ENCODE results near the gene TCF7L2. TPM values are rescaled to one million over a fixed set of nuclear protein-coding genes. Genes with fewer than 3 reads are reported as not detected.

TCF7L2 gene
- total and polyA plus RNA-seq, 8 donors = 6.7 to 179 (median 61.7) TPM

GRCh38 chr10:113175176-113175575 lies 225.1 kb downstream of the TCF7L2 start:
- Histone ChIP-seq H3K9me3 (no peaks in the 10 kb centered on the region), H3K36me3 (peaks cover 0 to 5% (median 0%) of the 10 kb centered on the region in 4 donors), H3K4me3 (no peak overlapping the region), H3K27me3 (no peaks in the 10 kb centered on the region), H3K27ac (no peak overlapping the region), H3K4me1 (peaks cover 0 to 3% (median under 1%) of the 10 kb centered on the region in 4 donors)
- DNase-seq = no peak
- intact Hi-C loops (cut with DNase I; ENCODE audit: low total_unique reads) = no loop called here
- 82 to 90% (median 87%) methylated on average over 3 of the region's 3 CpGs for WGBS, 5 donors
- no peak for TF ChIP-seq EP300 (IDR thresholded peaks at IDR 0.05)
- no peak for TF ChIP-seq POLR2AphosphoS5 (IDR thresholded peaks at IDR 0.05)
- TF ChIP-seq POLR2A (IDR thresholded peaks at IDR 0.05) = no peak
- no peak for TF ChIP-seq CTCF (IDR thresholded peaks at IDR 0.05)

DNA sequence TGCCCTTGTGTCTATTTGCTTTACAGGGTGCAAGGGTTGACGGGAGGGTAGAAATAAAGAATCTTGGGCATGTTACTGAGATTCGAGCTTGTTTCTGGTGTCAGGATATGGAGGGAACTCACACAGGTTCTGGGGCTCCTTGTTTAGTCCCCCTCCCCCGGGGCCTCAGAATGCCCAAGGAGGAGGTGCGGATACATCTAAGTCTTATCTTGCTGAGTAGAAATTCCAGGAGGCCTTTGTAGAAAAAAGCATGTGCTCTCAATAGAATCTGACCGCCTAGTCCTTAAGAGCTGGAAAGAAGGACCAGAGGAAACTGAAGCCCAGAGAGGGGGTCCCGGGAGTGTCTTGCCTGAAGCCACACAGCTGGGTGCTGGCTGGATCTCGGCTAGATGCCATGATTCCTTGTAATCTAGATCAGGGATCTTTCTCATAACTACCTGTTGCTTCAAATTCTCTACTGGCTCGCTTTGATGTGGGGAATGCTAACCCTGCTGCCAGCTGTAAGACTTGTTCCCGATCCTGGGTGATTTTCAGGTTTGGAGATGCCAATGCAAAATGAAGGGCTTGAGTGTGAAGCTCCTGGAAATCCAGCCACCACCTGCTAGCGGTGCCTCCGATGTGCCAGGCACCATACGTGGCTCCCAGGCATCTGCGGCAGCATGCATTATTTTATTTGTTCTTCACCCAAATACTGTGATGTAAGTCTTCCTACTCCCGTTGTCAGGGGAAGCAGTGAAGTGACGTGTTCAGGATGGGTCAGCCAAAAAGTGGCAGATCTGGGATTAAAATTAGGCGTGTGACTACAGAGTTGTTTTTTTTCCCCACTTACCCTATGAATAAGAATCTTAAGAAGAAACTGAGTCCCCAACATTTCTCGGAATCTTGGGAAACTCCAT lies 226.0 kb downstream of the TCF7L2 start:
- WGBS, 5 donors = 74 to 84% (median 75%) methylated on average over 15 to 17 of the region's 17 CpGs

DNA sequence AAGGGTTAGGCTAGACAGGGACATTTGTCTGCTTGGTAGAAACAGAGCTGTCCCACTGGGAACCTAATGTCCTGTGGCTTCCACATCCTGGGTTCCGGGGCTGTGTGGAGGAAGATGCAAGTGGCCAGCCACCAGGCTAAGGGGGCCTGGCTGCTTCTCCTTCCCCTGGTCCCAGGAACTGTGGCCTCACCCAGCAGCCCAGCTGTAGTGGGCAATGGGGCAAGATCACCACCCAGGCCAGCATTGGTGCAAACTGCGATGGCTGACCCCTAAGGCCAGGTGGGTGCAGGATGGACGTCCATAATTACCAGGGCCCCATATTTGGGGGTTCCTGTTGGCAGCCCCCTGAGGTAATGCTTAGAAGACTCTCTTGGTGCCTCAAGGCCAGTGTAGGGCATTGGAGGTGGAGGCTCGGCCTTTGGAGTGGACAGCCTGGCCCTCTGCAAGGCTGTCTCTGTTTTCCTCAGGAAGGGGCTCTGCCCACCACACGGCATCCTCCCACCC lies 226.7 kb downstream of the TCF7L2 start:
- intact Hi-C loops (cut with DNase I; ENCODE audit: low total_unique reads) = no loop called here

More for the DNA sequence above, 226.0 kb downstream of the TCF7L2 start:
- no peak for DNase-seq
- no peaks in the 10 kb centered on the region for H3K9me3 ChIP-seq
- peaks cover 0 to 5% (median 0%) of the 10 kb centered on the region in 4 donors for H3K36me3 ChIP-seq
- TF ChIP-seq EP300 (IDR thresholded peaks at IDR 0.05) (no peak), POLR2AphosphoS5 (IDR thresholded peaks at IDR 0.05) (no peak), CTCF (IDR thresholded peaks at IDR 0.05) (no peak), POLR2A (IDR thresholded peaks at IDR 0.05) (no peak)
- no peak overlapping the region for H3K27ac ChIP-seq
- intact Hi-C loops (cut with DNase I; ENCODE audit: low total_unique reads) = no loop called here
- peaks cover 0 to 10% (median 4%) of the 10 kb centered on the region in 4 donors for H3K4me1 ChIP-seq
- H3K4me3 ChIP-seq = no peak overlapping the region
- H3K27me3 ChIP-seq = no peaks in the 10 kb centered on the region

More for the DNA sequence above, 226.7 kb downstream of the TCF7L2 start:
- no peak overlapping the region for H3K27ac ChIP-seq
- 78 to 92% (median 86%) methylated on average over 3 to 5 of the region's 5 CpGs for WGBS, 5 donors
- no peaks in the 10 kb centered on the region for H3K9me3 ChIP-seq
- DNase-seq = no peak
- H3K4me1 ChIP-seq = peaks cover 0 to 10% (median 4%) of the 10 kb centered on the region in 4 donors
- peaks cover 0 to under 1% (median 0%) of the 10 kb centered on the region in 4 donors for H3K36me3 ChIP-seq
- H3K27me3 ChIP-seq = no peaks in the 10 kb centered on the region
- TF ChIP-seq POLR2AphosphoS5 (IDR thresholded peaks at IDR 0.05) (no peak), POLR2A (IDR thresholded peaks at IDR 0.05) (no peak), CTCF (IDR thresholded peaks at IDR 0.05) (no peak), EP300 (IDR thresholded peaks at IDR 0.05) (no peak)
- H3K4me3 ChIP-seq = no peak overlapping the region

All from stomach (tissue), 9 donors.